ENCODE measurements around the gene VRK1.

Gene VRK1

GRCh38 chr14:96772929-96773328 is 24.3 kb upstream of the VRK1 start:
- Mint-ChIP-seq H3K27ac (no peak overlapping the region), H3K9me3 (no peaks in the 10 kb centered on the region), H3K4me1 (no peaks in the 10 kb centered on the region), H3K36me3 (no peaks in the 10 kb centered on the region), H3K4me3 (no peak overlapping the region), H3K27me3 (peaks cover 18% of the 10 kb centered on the region)
- ATAC-seq (ENCODE audit: low read depth) (no peak), DNase-seq (ENCODE audit: low spot score in 2 of 2) (no peak)

GRCh38 chr14:96776791-96777190 is 20.4 kb upstream of the VRK1 start:
- no peak for ATAC-seq (ENCODE audit: low read depth)
- H3K36me3 Mint-ChIP-seq = no peaks in the 10 kb centered on the region

DNA sequence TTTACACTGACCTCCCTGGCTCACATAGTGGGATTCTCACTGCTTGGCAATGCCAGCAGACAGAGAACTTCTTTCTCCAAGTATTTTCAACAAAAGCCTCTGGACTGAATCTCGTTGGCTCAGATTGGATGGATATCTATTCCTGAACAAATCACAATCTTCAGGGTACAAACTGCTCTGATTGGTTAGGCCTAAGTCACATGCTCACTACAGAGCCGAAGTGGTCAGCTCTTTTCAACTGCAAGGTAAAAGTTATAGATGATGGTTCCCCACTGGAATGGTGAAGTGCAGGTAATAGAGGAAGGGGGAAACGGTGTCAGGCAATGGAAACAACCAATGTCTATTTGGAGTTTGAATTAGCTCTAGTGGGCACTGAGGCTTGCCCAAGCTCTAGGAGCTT is 16.7 kb upstream of the VRK1 start:
- Mint-ChIP-seq H3K9me3 (no peaks in the 10 kb centered on the region), H3K36me3 (no peaks in the 10 kb centered on the region), H3K4me3 (no peak overlapping the region), H3K27ac (no peak overlapping the region), H3K4me1 (no peaks in the 10 kb centered on the region), H3K27me3 (peaks cover 12% of the 10 kb centered on the region)
- DNase-seq (ENCODE audit: low spot score in 2 of 2) (no peak), ATAC-seq (ENCODE audit: low read depth) (no peak)

More at GRCh38 chr14:96776791-96777190, 20.4 kb upstream of the VRK1 start:
- Mint-ChIP-seq H3K27me3 (peaks cover 12% of the 10 kb centered on the region), H3K4me3 (no peak overlapping the region), H3K27ac (no peak overlapping the region), H3K9me3 (no peaks in the 10 kb centered on the region), H3K4me1 (no peaks in the 10 kb centered on the region)
- DNase-seq (ENCODE audit: low spot score in 2 of 2) = no peak

GRCh38 chr14:96781371-96781770 is 15.8 kb upstream of the VRK1 start:
- Mint-ChIP-seq H3K27me3 (peaks cover 12% of the 10 kb centered on the region), H3K27ac (no peak overlapping the region), H3K36me3 (no peaks in the 10 kb centered on the region), H3K4me3 (no peak overlapping the region), H3K4me1 (no peaks in the 10 kb centered on the region), H3K9me3 (no peaks in the 10 kb centered on the region)
- ATAC-seq (ENCODE audit: low read depth) = no peak
- no peak for DNase-seq (ENCODE audit: low spot score in 2 of 2)

DNA sequence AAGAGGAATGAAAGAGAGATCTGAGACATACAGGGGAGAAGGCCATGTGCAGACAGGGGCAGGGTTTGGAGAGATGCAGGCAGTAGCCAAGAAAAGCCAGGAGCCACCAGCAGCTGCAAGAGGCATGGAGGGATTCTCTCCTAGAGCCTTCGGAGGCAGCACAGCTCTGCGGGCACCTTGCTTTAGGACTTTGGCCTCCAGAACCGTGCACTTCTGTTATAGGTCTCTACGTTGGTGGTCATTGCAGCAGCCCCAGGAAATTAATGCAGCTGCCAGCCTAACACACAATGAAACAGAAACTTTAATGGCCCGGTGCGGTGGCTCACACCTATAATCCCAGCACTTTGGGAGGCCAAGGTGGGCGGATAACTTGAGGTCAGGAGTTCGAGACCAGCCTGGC is 14.7 kb upstream of the VRK1 start:
- ATAC-seq (ENCODE audit: low read depth) = no peak

DNA sequence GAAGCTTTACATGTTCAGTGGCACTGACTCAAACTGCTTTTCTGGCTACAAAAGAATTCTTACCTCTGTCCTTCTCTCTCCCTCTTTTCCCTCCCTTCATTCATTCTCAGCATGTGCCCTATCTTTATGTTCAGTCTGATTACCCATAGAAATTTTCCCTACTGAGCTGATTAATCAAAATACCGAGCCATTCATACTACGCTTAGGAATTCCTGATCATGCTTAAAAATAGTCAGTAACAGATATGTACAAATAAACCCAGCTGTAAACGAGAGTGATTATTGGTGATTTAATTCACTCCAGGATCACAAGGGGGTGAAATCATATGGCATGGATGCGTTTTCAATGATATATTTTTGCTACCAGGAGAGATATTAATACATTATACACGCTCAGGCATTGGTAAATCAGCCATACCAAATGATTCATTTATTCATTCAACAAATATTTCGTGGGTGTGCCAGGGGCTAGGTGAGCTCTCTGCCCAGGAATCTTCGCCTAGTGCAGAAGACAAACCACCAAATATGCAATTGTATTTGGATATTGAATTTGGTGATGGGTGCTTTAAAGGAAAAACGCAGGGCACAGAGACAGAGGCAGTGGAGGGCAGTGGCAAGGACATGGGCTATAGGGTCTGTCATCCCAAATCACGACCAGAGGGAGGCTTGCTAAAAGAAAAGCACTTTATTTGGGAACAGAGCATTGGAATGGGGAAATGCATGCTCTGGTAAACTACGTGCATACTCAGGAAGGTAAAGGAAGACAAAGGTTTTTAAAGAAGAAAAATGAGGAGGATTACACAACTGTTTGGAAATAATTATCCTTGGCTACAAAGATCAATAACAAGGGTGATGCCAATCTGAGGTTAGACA is 13.9 kb upstream of the VRK1 start:
- peaks cover 9% of the 10 kb centered on the region for H3K27me3 Mint-ChIP-seq
- H3K4me1 Mint-ChIP-seq = no peaks in the 10 kb centered on the region

More for the DNA sequence above, 14.7 kb upstream of the VRK1 start:
- DNase-seq (ENCODE audit: low spot score in 2 of 2) = no peak
- H3K36me3 Mint-ChIP-seq = no peaks in the 10 kb centered on the region
- no peak overlapping the region for H3K27ac Mint-ChIP-seq
- H3K9me3 Mint-ChIP-seq = no peaks in the 10 kb centered on the region
- H3K27me3 Mint-ChIP-seq = peaks cover 12% of the 10 kb centered on the region
- H3K4me3 Mint-ChIP-seq = no peak overlapping the region
- no peaks in the 10 kb centered on the region for H3K4me1 Mint-ChIP-seq

GRCh38 chr14:96783915-96784224 is 13.3 kb upstream of the VRK1 start:
- Mint-ChIP-seq H3K9me3 (no peaks in the 10 kb centered on the region), H3K36me3 (no peaks in the 10 kb centered on the region), H3K27me3 (peaks cover 6% of the 10 kb centered on the region), H3K4me1 (no peaks in the 10 kb centered on the region), H3K4me3 (no peak overlapping the region), H3K27ac (no peak overlapping the region)
- ATAC-seq (ENCODE audit: low read depth) (no peak), DNase-seq (ENCODE audit: low spot score in 2 of 2) (no peak)

More for the DNA sequence above, 13.9 kb upstream of the VRK1 start:
- Mint-ChIP-seq H3K36me3 (no peaks in the 10 kb centered on the region), H3K27ac (no peak overlapping the region), H3K4me3 (no peak overlapping the region), H3K9me3 (no peaks in the 10 kb centered on the region)
- DNase-seq (ENCODE audit: low spot score in 2 of 2) (no peak), ATAC-seq (ENCODE audit: low read depth) (no peak)

GRCh38 chr14:96790186-96790585 is 7.0 kb upstream of the VRK1 start:
- H3K27ac Mint-ChIP-seq = no peak overlapping the region
- DNase-seq (ENCODE audit: low spot score in 2 of 2) (no peak), ATAC-seq (ENCODE audit: low read depth) (no peak)
- peaks cover 6% of the 10 kb centered on the region for H3K27me3 Mint-ChIP-seq
- H3K36me3 Mint-ChIP-seq = no peaks in the 10 kb centered on the region
- H3K4me1 Mint-ChIP-seq = no peaks in the 10 kb centered on the region
- no peaks in the 10 kb centered on the region for H3K9me3 Mint-ChIP-seq
- H3K4me3 Mint-ChIP-seq = no peak overlapping the region

DNA sequence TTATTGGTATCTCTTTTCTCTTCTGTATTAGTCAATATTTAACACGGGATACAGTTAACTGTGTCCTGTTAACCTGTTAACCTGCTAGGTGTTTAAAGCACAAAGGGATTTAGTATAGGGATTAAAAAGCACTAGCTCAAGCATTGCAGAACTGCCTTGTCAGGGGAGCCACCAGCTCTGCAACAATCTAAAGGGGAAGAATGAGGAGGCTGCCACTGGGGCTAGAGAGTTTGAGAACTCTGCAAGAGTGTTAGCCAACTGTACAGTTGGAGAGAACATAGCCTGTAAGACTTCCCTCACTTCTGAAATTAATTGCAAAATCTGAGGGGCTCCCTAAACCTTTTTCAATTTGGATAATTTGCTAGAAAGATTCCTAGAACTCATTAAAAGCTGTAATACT is 6.5 kb upstream of the VRK1 start:
- Mint-ChIP-seq H3K4me3 (no peak overlapping the region), H3K4me1 (no peaks in the 10 kb centered on the region), H3K27me3 (peaks cover 6% of the 10 kb centered on the region), H3K27ac (no peak overlapping the region), H3K9me3 (no peaks in the 10 kb centered on the region), H3K36me3 (no peaks in the 10 kb centered on the region)
- no peak for ATAC-seq (ENCODE audit: low read depth)
- DNase-seq (ENCODE audit: low spot score in 2 of 2) = no peak

GRCh38 chr14:96792003-96792402 is 5.2 kb upstream of the VRK1 start:
- Mint-ChIP-seq H3K9me3 (no peaks in the 10 kb centered on the region), H3K4me3 (no peak overlapping the region), H3K27me3 (peaks cover 6% of the 10 kb centered on the region), H3K4me1 (peaks cover 2% of the 10 kb centered on the region), H3K27ac (no peak overlapping the region), H3K36me3 (no peaks in the 10 kb centered on the region)
- no peak for DNase-seq (ENCODE audit: low spot score in 2 of 2)
- no peak for ATAC-seq (ENCODE audit: low read depth)

DNA sequence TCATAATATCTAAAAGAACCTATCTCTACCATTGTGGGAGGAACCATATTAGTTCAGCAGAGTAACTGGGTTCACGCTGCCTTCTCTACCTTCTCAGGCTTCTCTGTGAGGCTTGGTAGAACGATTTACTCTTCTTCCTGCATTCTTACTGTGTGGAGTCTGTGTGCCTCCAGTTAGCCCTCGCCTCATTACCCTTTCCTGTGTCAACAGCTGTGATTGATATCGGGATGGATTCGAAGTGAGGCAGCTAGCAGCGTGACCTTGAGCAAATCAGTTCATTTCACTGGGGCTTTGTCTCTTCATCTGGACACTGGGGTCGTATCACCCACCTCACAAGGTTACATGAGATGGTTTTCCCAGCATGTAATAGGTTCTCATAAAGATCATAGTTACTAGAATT is 4.6 kb upstream of the VRK1 start:
- ATAC-seq (ENCODE audit: low read depth) = no peak
- no peaks in the 10 kb centered on the region for H3K36me3 Mint-ChIP-seq
- H3K4me1 Mint-ChIP-seq = peaks cover 2% of the 10 kb centered on the region
- no peak overlapping the region for H3K27ac Mint-ChIP-seq
- no peak for DNase-seq (ENCODE audit: low spot score in 2 of 2)
- peaks cover 6% of the 10 kb centered on the region for H3K27me3 Mint-ChIP-seq
- H3K9me3 Mint-ChIP-seq = no peaks in the 10 kb centered on the region
- no peak overlapping the region for H3K4me3 Mint-ChIP-seq

DNA sequence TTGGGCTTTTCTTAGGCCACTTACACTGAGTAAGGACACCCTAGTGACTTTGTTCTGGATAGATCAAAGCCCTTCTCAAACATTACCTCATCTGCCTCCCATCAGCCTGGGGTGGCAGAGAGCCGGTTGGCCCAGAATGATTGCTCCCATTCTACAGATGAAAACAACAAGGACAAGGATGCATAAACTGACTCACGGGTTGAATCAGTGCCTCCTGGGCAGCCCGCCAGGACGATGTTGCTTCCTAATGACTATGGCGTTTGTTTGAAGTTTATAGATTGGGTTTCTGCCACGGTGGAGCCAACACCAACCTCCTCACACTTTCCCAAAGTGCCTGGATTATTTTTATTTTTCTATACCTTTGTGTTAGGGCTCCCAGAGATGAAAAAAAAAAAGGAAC is 3.6 kb upstream of the VRK1 start:
- H3K4me3 Mint-ChIP-seq = no peak overlapping the region
- no peak overlapping the region for H3K27ac Mint-ChIP-seq
- peaks cover 10% of the 10 kb centered on the region for H3K4me1 Mint-ChIP-seq
- ATAC-seq (ENCODE audit: low read depth) = no peak
- H3K27me3 Mint-ChIP-seq = peaks cover 6% of the 10 kb centered on the region
- H3K9me3 Mint-ChIP-seq = no peaks in the 10 kb centered on the region
- no peak for DNase-seq (ENCODE audit: low spot score in 2 of 2)
- H3K36me3 Mint-ChIP-seq = no peaks in the 10 kb centered on the region

- H3K27ac Mint-ChIP-seq = no peak overlapping the region
- DNase-seq (ENCODE audit: low spot score in 2 of 2) (no peak), ATAC-seq (ENCODE audit: low read depth) (no peak)
- peaks cover 18% of the 10 kb centered on the region for H3K4me1 Mint-ChIP-seq
- no peak overlapping the region for H3K4me3 Mint-ChIP-seq
- no peaks in the 10 kb centered on the region for H3K27me3 Mint-ChIP-seq
- no peaks in the 10 kb centered on the region for H3K9me3 Mint-ChIP-seq
- no peaks in the 10 kb centered on the region for H3K36me3 Mint-ChIP-seq
Measured at GRCh38 chr14:96795109-96795828, 1.9 kb upstream of the VRK1 start.

DNA sequence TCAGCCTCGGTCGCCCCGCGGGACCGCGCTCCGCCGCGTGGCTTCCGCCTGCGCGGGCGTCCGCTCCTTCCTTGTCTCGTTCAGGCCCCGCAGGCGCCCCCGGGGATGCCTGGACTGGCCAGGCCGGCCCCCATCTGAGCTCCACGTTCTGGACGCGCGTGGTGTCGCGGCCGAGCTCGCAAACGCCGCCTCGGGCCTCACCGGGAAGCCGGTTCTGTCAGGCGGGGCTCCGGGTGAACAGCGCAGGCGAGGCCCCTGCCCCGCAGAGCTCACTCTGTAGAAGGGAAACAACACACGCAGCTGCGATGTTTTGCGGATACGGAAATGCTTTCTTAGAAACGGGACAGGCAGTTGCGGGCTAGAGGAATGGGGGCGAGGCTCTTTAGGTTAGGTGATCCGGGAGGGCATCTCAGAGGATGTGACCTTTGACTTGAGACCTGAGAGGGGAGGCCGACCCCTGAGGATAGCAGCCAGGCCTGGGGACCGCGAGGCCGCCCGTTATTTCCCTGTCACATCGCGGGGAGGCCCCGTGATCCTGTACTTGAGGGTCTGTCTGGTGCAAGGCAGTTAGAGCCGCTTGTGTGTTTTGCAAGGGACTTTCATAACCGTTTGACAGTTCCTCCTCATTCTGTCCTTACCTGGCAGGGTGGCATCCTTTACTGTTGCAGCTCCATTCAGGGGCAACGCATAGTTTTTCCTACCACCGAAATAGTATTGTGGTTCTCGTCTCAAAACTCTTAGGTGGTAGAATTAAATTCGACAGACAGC is 584 bp downstream of the VRK1 start:
- ATAC-seq (ENCODE audit: low read depth) = peak; percentile 44
- Mint-ChIP-seq H3K27ac (peak overlapping the region; percentile 93), H3K4me3 (peak overlapping the region; percentile 84)

More for the DNA sequence above, 584 bp downstream of the VRK1 start:
- peak in 1 of 2 donors; percentile 38 for DNase-seq (ENCODE audit: low spot score in 2 of 2)
- Mint-ChIP-seq H3K4me1 (peaks cover 19% of the 10 kb centered on the region), H3K9me3 (no peaks in the 10 kb centered on the region), H3K36me3 (no peaks in the 10 kb centered on the region), H3K27me3 (no peaks in the 10 kb centered on the region)

Measured in memory B cell (primary cell).